GM12873 (cell line): ENCODE measurements around the gene SFRP4.

Experiments
- CTCF ChIP-seq: IDR thresholded peaks from 2 replicates; pipeline ENCODE4 v1.5.1; 2012; ENCODE audit warnings: low read depth, mild to moderate bottlenecking, moderate library complexity, low read length, control low read depth; ENCODE audit not compliant: insufficient read depth; ENCODE audit errors: missing control alignments

The SFRP4 gene

GRCh38 chr7:37921876-37922275 lies 5.3 kb upstream of the SFRP4 start:
- no peak for TF ChIP-seq CTCF

GRCh38 chr7:37920849-37921805 lies 4.5 kb upstream of the SFRP4 start:
- TF ChIP-seq CTCF: peak; percentile 38

GRCh38 chr7:37920305-37920848 lies 3.8 kb upstream of the SFRP4 start, which contains the start of gene EPDR1:
TSS of gene EPDR1 (plus strand) at chr7:37920640. CDS start at chr7:37920940, 300 bp downstream.
- TF ChIP-seq CTCF: peak; percentile 41

- peak; percentile 44 for TF ChIP-seq CTCF
Measured at GRCh38 chr7:37918526-37918925, 1.9 kb upstream of the SFRP4 start.

- TF ChIP-seq CTCF: peak; percentile 8
Measured at GRCh38 chr7:37916017-37916672, 472 bp downstream of the SFRP4 start.

- no peak for TF ChIP-seq CTCF
Measured at GRCh38 chr7:37915438-37915837, 1.2 kb downstream of the SFRP4 start.

- TF ChIP-seq CTCF: no peak
Measured at GRCh38 chr7:37912756-37913155, 3.9 kb downstream of the SFRP4 start.
